Measurements from ENCODE around the gene SLC25A24.

SLC25A24 gene

DNA sequence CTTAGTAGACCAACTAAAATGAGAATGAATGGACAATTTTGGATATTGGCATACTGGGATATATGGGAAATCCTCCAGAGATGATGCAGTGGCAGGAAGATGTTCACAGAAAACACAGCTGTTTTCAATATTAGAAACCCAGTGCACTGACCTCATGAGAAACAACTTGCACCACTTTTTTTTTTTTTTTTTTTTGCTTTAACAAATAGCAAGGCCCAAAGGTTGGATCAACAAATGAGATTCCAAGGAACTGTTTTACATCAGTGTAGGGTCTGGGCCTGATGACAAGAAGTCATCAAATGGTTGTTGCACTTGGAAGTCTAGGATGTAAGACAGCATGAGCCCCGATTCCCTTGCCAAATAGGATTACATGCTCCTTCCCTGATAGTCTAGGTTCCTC lies 110.7 kb downstream of the SLC25A24 start:
- DNase-seq: no peak

DNA sequence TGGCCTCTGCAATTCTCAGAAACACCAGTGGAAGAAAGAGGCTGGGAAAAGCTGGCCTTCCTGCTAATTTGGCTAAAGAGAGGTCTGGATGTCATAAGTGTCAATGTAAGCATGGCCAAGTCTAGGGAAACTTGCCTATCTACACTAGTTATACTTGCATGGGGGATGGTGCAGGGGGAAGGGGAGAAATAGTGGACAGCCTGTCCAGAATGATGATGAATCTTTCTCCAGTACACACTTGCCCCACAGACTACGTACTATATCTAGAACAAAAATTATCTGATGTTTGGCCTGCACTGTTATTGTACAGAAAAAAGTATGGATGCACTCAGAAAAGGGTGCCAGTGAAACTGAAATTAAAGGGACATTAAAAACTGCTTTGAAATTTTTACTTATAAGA lies 114.5 kb downstream of the SLC25A24 start:
- DNase-seq: no peak

DNA sequence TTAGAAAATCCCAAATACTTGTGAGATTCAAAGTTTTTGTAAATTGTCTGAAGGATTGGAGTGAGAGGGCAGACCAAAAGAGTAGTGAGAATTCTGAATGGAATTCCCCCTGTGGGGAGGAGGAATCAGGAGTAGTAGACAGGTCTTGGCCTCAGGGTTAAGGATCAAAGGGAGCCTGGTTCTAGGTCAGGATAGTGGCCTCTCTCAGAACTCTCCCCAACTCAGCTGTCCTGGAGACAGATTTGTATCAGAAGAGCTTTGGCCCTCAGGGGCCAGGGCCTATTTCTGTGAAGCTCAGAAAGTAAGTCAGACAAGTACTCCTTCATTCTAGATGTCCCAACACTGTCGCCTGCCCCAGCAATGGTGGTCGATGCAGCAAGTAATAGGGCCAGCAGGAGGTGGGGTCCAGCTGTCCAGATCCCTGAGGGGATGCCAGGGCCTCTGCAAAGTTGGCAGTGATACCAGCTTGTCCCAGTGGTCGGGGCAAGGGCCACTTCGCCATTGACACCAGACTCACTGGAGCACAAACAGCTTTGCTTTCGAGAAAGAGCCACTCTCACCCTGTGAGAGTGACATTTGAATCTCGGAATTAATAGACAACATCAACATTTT lies 115.2 kb downstream of the SLC25A24 start:
- DNase-seq: no peak

Data from CD4-positive, alpha-beta T cell treated with Interleukin-10 for 1 hour (primary cell).